ENCODE data around the gene RAP2C.

GRCh38 chrX:132204629-132205028, 14.6 kb downstream of the RAP2C start:
- TF ChIP-seq CTCF (IDR thresholded peaks at IDR 0.05) = no peak
- no peak for TF ChIP-seq EP300 (IDR thresholded peaks at IDR 0.05; ENCODE audit: low read depth)
- TF ChIP-seq POLR2A (IDR thresholded peaks at IDR 0.05) = no peak
- TF ChIP-seq POLR2AphosphoS5 (IDR thresholded peaks at IDR 0.05) = no peak

Data from transverse colon (tissue), 4 donors.